HepG2 (cell line): Measurements from ENCODE around the gene ZNF821. TPM values are rescaled to one million over a fixed set of nuclear protein-coding genes. Genes with fewer than 3 reads are reported as not detected.
A peak's percentile ranks its signal among the peaks of the same experiment; 100 is the strongest.

Experiments
- ATF7 ChIP-seq, 2 experiments: fragments of 450-650 bp in 1 of 2; sonication (generic) in 1 of 2; formaldehyde crosslinking in 1 of 2; IDR thresholded peaks; 2 replicates each; pipeline versions ENCODE4 v1.4.0 to v1.6.1; 2016 to 2020; ENCODE audit warnings: antibody characterized with exemption in 1 of 2, mild to moderate bottlenecking in 1 of 2, missing genetic modification reagents in 1 of 2
- ATRX ChIP-seq: sonication (generic); formaldehyde crosslinking; IDR thresholded peaks from 2 replicates; pipeline ENCODE4 v1.4.0; 2020; ENCODE audit warnings: missing genetic modification reagents, borderline replicate concordance
- GATAD2A ChIP-seq: IDR thresholded peaks from 2 replicates; pipeline ENCODE4 v1.6.1; 2016
- HBP1 ChIP-seq: IDR thresholded peaks from 2 replicates; pipeline ENCODE4 v1.6.1; 2016; ENCODE audit warnings: low read depth, control low read depth
- NCOA5 ChIP-seq: sonication (generic); formaldehyde crosslinking; IDR thresholded peaks from 2 replicates; pipeline ENCODE4 v1.4.0; 2020; ENCODE audit warnings: missing genetic modification reagents
- PHF8 ChIP-seq: sonication (generic); formaldehyde crosslinking; IDR thresholded peaks from 2 replicates; pipeline ENCODE4 v1.5.0; 2020; ENCODE audit warnings: missing genetic modification reagents
- RAD21 ChIP-seq: fragments of 450-650 bp; formaldehyde crosslinking; IDR thresholded peaks from 2 replicates; pipeline ENCODE4 v1.5.0; 2020; ENCODE audit warnings: mild to moderate bottlenecking
- SKI ChIP-seq: fragments of 450-650 bp; IDR thresholded peaks from one replicate; pipeline ENCODE4 v1.6.1; 2018; ENCODE audit warnings: mild to moderate bottlenecking; ENCODE audit not compliant: partially characterized antibody
- SRF ChIP-seq: IDR thresholded peaks from 2 replicates; pipeline ENCODE4 v1.6.1; 2011; ENCODE audit warnings: mild to moderate bottlenecking, low read depth, low read length, moderate library complexity
- ZBTB7B ChIP-seq: sonication (generic); formaldehyde crosslinking; IDR thresholded peaks from 2 replicates; pipeline ENCODE4 v1.4.0; 2020; ENCODE audit warnings: missing genetic modification reagents
- ZFAT ChIP-seq: sonication (generic); formaldehyde crosslinking; conservative IDR thresholded peaks from 2 replicates; pipeline ENCODE4 v1.8.1; 2023; ENCODE audit warnings: missing genetic modification reagents, inconsistent platforms
- ZNF263 ChIP-seq: sonication (generic); formaldehyde crosslinking; IDR thresholded peaks from 2 replicates; pipeline ENCODE4 v1.4.0; 2020; ENCODE audit warnings: missing genetic modification reagents
- ZNF34 ChIP-seq: sonication (generic); formaldehyde crosslinking; IDR thresholded peaks from 2 replicates; pipeline ENCODE4 v1.4.0; 2020; ENCODE audit warnings: mild to moderate bottlenecking, missing genetic modification reagents, borderline replicate concordance
- ZNF501 ChIP-seq: sonication (generic); formaldehyde crosslinking; IDR thresholded peaks from 2 replicates; pipeline ENCODE4 v1.5.1; 2020; ENCODE audit warnings: mild to moderate bottlenecking, moderate library complexity, missing genetic modification reagents
- ZNF563 ChIP-seq: sonication (generic); formaldehyde crosslinking; IDR thresholded peaks from 2 replicates; pipeline ENCODE4 v1.8.0; 2022; ENCODE audit warnings: mild to moderate bottlenecking, moderate library complexity, missing genetic modification reagents
- ZNF569 ChIP-seq: sonication (generic); formaldehyde crosslinking; IDR thresholded peaks from 2 replicates; pipeline ENCODE4 v1.5.0; 2020; ENCODE audit warnings: mild to moderate bottlenecking, missing genetic modification reagents, moderate library complexity, borderline replicate concordance
- ZNF768 ChIP-seq: sonication (generic); formaldehyde crosslinking; IDR thresholded peaks from 2 replicates; pipeline ENCODE4 v1.4.0; 2020; ENCODE audit warnings: missing genetic modification reagents
- polyA plus RNA-seq, 8 experiments: library from polyadenylated mRNA; depleted of rRNA in 3 of 8; stranded (reverse) in 7 of 8; unstranded in 1 of 8; fragments of >200 nt; fragmentation: Illumina TruSeq in 4 of 8; extraction: Trizol in 4 of 8; gene quantifications; 2 replicates each; pipeline versions ENCODE4 v1.2.1 to v1.2.3, GENCODE V29; 2011 to 2016; ENCODE audit warnings: low read depth in 4 of 8, missing spikeins in 1 of 8, mixed read lengths in 1 of 8; ENCODE audit not compliant: insufficient read depth in 1 of 8
- total RNA-seq, 5 experiments: library from RNA; depleted of rRNA; stranded (reverse); fragments of >200 nt; fragmentation: Illumina TruSeq; extraction: Trizol; gene quantifications; 2 replicates each; pipeline ENCODE4 v1.2.3, GENCODE V29; 2016; ENCODE audit warnings: low read depth in 1 of 5
- TF ChIP-seq, protein P1 (sequence below): sonication (generic); formaldehyde crosslinking; IDR thresholded peaks from 2 replicates; pipeline ENCODE4 v1.8.1; 2023; ENCODE audit warnings: mild to moderate bottlenecking, missing genetic modification reagents
- TF ChIP-seq, protein P2 (sequence below): sonication (generic); formaldehyde crosslinking; IDR thresholded peaks from 2 replicates; pipeline ENCODE4 v1.4.0; 2020; ENCODE audit warnings: mild to moderate bottlenecking, missing genetic modification reagents
- TF ChIP-seq, protein P3 (sequence below): sonication (generic); formaldehyde crosslinking; IDR thresholded peaks from 2 replicates; pipeline ENCODE4 v1.5.0; 2020; ENCODE audit warnings: mild to moderate bottlenecking, missing genetic modification reagents, borderline replicate concordance

ZNF821 gene
- total and polyA plus RNA-seq, 2 of the 13 experiments (the other 11 are each of a cell fraction or from before 2014, with no cell fraction given) = 7.0 to 9.1 TPM

DNA sequence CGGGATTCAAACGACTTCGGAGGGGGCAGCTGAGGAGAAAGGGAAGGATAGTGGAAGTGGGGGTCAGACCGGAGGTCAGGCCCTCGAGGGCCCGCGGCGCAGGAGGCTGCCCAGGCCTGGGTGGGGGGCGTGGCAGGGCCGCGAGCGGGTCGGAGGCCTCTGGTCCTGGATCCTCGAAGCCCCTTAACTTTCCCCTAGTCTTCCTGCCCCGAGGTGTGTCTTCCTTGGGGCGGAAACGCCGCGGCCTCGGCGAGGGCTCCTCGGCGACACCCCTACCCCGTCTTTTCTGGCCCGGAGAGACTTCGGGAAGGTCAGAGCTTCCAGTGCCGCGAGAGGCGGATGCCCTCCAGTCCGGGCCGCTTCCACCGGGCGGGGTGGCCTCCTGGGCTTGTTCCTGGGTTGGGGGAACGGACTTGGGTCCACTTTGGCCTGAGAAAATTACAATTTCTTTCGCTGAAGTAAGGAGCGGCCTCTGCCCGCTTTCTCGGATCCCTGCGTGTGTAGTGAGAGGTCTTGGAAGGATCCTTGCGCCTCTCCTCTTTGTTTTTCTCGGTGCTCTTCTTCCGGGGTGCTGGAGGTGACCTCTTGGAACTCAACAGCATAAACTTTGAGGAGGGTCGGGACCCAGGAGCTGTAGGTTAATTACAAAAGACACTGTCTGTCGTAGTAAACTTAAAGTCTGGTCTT is 11.8 kb upstream of the ZNF821 start (continued):
- TF ChIP-seq ZFAT (CRISPR knock-in tag) = no peak
- TF ChIP-seq ZNF569 = no peak
- no peak for TF ChIP-seq ZBTB7B (CRISPR knock-in tag)
- TF ChIP-seq PHF8 (CRISPR knock-in tag) = peak; percentile 75
- no peak for TF ChIP-seq RAD21
- TF ChIP-seq ATF7 (IDR thresholded peaks at IDR 0.05) = no peak
- 0 out of 2 replicates have a peak, but pooled peaks have one; percentile 6 for TF ChIP-seq ATF7 (CRISPR knock-in tag; IDR thresholded peaks at IDR 0.05)
- no peak for TF ChIP-seq ATRX
- TF ChIP-seq, protein P1, sequence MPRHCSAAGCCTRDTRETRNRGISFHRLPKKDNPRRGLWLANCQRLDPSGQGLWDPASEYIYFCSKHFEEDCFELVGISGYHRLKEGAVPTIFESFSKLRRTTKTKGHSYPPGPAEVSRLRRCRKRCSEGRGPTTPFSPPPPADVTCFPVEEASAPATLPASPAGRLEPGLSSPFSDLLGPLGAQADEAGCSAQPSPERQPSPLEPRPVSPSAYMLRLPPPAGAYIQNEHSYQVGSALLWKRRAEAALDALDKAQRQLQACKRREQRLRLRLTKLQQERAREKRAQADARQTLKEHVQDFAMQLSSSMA (CRISPR knock-in tag) = peak; percentile 21; the same call in 1 of the 2 replicates
- 0 out of 2 replicates have a peak, but pooled peaks have one; percentile 19 for TF ChIP-seq ZNF501 (CRISPR knock-in tag)
- TF ChIP-seq, protein P2, sequence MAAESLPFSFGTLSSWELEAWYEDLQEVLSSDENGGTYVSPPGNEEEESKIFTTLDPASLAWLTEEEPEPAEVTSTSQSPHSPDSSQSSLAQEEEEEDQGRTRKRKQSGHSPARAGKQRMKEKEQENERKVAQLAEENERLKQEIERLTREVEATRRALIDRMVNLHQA (CRISPR knock-in tag) = no peak
- TF ChIP-seq ZNF768 (CRISPR knock-in tag) = no peak
- TF ChIP-seq GATAD2A (CRISPR knock-in tag) = no peak
- no peak for TF ChIP-seq ZNF263 (CRISPR knock-in tag)
- TF ChIP-seq NCOA5 (CRISPR knock-in tag) = no peak
- TF ChIP-seq, protein P3, sequence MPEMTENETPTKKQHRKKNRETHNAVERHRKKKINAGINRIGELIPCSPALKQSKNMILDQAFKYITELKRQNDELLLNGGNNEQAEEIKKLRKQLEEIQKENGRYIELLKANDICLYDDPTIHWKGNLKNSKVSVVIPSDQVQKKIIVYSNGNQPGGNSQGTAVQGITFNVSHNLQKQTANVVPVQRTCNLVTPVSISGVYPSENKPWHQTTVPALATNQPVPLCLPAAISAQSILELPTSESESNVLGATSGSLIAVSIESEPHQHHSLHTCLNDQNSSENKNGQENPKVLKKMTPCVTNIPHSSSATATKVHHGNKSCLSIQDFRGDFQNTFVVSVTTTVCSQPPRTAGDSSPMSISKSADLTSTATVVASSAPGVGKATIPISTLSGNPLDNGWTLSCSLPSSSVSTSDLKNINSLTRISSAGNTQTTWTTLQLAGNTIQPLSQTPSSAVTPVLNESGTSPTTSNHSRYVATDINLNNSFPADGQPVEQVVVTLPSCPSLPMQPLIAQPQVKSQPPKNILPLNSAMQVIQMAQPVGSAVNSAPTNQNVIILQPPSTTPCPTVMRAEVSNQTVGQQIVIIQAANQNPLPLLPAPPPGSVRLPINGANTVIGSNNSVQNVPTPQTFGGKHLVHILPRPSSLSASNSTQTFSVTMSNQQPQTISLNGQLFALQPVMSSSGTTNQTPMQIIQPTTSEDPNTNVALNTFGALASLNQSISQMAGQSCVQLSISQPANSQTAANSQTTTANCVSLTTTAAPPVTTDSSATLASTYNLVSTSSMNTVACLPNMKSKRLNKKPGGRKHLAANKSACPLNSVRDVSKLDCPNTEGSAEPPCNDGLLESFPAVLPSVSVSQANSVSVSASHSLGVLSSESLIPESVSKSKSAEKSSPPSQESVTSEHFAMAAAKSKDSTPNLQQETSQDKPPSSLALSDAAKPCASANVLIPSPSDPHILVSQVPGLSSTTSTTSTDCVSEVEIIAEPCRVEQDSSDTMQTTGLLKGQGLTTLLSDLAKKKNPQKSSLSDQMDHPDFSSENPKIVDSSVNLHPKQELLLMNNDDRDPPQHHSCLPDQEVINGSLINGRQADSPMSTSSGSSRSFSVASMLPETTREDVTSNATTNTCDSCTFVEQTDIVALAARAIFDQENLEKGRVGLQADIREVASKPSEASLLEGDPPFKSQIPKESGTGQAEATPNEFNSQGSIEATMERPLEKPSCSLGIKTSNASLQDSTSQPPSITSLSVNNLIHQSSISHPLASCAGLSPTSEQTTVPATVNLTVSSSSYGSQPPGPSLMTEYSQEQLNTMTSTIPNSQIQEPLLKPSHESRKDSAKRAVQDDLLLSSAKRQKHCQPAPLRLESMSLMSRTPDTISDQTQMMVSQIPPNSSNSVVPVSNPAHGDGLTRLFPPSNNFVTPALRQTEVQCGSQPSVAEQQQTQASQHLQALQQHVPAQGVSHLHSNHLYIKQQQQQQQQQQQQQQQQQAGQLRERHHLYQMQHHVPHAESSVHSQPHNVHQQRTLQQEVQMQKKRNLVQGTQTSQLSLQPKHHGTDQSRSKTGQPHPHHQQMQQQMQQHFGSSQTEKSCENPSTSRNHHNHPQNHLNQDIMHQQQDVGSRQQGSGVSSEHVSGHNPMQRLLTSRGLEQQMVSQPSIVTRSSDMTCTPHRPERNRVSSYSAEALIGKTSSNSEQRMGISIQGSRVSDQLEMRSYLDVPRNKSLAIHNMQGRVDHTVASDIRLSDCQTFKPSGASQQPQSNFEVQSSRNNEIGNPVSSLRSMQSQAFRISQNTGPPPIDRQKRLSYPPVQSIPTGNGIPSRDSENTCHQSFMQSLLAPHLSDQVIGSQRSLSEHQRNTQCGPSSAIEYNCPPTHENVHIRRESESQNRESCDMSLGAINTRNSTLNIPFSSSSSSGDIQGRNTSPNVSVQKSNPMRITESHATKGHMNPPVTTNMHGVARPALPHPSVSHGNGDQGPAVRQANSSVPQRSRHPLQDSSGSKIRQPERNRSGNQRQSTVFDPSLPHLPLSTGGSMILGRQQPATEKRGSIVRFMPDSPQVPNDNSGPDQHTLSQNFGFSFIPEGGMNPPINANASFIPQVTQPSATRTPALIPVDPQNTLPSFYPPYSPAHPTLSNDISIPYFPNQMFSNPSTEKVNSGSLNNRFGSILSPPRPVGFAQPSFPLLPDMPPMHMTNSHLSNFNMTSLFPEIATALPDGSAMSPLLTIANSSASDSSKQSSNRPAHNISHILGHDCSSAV = no peak
- TF ChIP-seq ZNF563 = peak; percentile 22; the same call in 1 of the 2 replicates
- no peak for TF ChIP-seq SKI
- no peak for TF ChIP-seq SRF
- TF ChIP-seq HBP1 (CRISPR knock-in tag) = no peak; the same call in 1 of the 2 replicates
- no peak for TF ChIP-seq ZNF34
